Measurements from ENCODE around the gene HBA2. TPM values are rescaled to one million over a fixed set of nuclear protein-coding genes. Genes with fewer than 3 reads are reported as not detected.

The HBA2 gene
- total and polyA plus RNA-seq, 2 experiments from 2014 or later, result 1.9 to 7.8 TPM

- DNase-seq (ENCODE audit: low spot score), result no peak
- H3K4me2 ChIP-seq, result no peak overlapping the region
- no peak overlapping the region for H2AFZ ChIP-seq
- no peak overlapping the region; the same call in 2 of the 3 replicates for H3K4me3 Mint-ChIP-seq
- no peaks in the 10 kb centered on the region for H3K4me1 ChIP-seq (ENCODE audit: insufficient read depth)
- H4K20me1 ChIP-seq (replicated peaks; ENCODE audit: insufficient read depth), result peaks cover 5% of the 10 kb centered on the region; the same call in 1 of the 2 replicates
- TF ChIP-seq JUNB (IDR thresholded peaks at IDR 0.05; ENCODE audit: unreplicated experiment) (no peak), NANOG (IDR thresholded peaks at IDR 0.05; ENCODE audit: borderline replicate concordance) (no peak), ETS1 (IDR thresholded peaks at IDR 0.05) (no peak)
- H3K9me2 ChIP-seq (ENCODE audit: insufficient read depth), result no peaks in the 10 kb centered on the region
- H3K36me3 Mint-ChIP-seq (ENCODE audit: low read depth), result 0 out of 3 replicates have a peak, but pooled peaks cover 3% of the 10 kb centered on the region
- no peaks in the 10 kb centered on the region; the same call in 2 of the 3 replicates for H3K4me1 Mint-ChIP-seq
- peaks cover 5% of the 10 kb centered on the region for H3K27me3 Mint-ChIP-seq (ENCODE audit: insufficient read depth, low read depth, poor library complexity)
- H3K79me2 ChIP-seq (replicated peaks; ENCODE audit: insufficient read depth), result peaks cover 60% of the 10 kb centered on the region
- H3K27me3 ChIP-seq (ENCODE audit: insufficient read depth), result no peaks in the 10 kb centered on the region
- no peak for ATAC-seq
- H3K27ac Mint-ChIP-seq, result no peak overlapping the region
- H3K36me3 ChIP-seq (ENCODE audit: insufficient read depth), result no peaks in the 10 kb centered on the region
- H3K4me3 ChIP-seq, result no peak overlapping the region
- H3K27ac ChIP-seq (ENCODE audit: low read depth), result no peak overlapping the region
- H3F3A ChIP-seq (replicated peaks; ENCODE audit: low read depth), result peaks cover 4% of the 10 kb centered on the region; the same call in 1 of the 2 replicates
- H3K9me3 Mint-ChIP-seq, result no peaks in the 10 kb centered on the region
Measured at GRCh38 chr16:132120-132519, 40.6 kb upstream of the HBA2 start.

GRCh38 chr16:133716-134115 is 39.0 kb upstream of the HBA2 start:
- no peak overlapping the region for H3K27ac Mint-ChIP-seq
- peaks cover 8% of the 10 kb centered on the region for H3K27me3 Mint-ChIP-seq (ENCODE audit: insufficient read depth, low read depth, poor library complexity)
- Histone ChIP-seq H3K27ac (ENCODE audit: low read depth) (no peak overlapping the region), H3F3A (replicated peaks; ENCODE audit: low read depth) (peaks cover 4% of the 10 kb centered on the region), H3K4me1 (ENCODE audit: insufficient read depth) (no peaks in the 10 kb centered on the region), H3K4me3 (no peak overlapping the region), H3K9me2 (ENCODE audit: insufficient read depth) (no peaks in the 10 kb centered on the region), H3K27me3 (ENCODE audit: insufficient read depth) (no peaks in the 10 kb centered on the region), H3K4me2 (no peak overlapping the region), H3K79me2 (replicated peaks; ENCODE audit: insufficient read depth) (peaks cover 66% of the 10 kb centered on the region), H3K36me3 (ENCODE audit: insufficient read depth) (no peaks in the 10 kb centered on the region), H2AFZ (no peak overlapping the region), H4K20me1 (replicated peaks; ENCODE audit: insufficient read depth) (peaks cover 3% of the 10 kb centered on the region; the same call in 1 of the 2 replicates)
- TF ChIP-seq CREB1 (CRISPR knock-in tag; IDR thresholded peaks at IDR 0.05; ENCODE audit: low read depth), result no peak
- no peak for TF ChIP-seq POLR2AphosphoS5 (IDR thresholded peaks at IDR 0.05; ENCODE audit: low read depth)
- no peak for TF ChIP-seq ZNF331 (CRISPR knock-in tag; IDR thresholded peaks at IDR 0.05; ENCODE audit: low read depth)
- no peak for TF ChIP-seq REST (IDR thresholded peaks at IDR 0.05; ENCODE audit: unreplicated experiment)
- TF ChIP-seq ZNF462 (CRISPR knock-in tag; IDR thresholded peaks at IDR 0.05), result no peak
- TF ChIP-seq ETS1 (IDR thresholded peaks at IDR 0.05), result no peak
- ATAC-seq (no peak), DNase-seq (ENCODE audit: low spot score) (no peak)
- no peak overlapping the region for H3K4me3 Mint-ChIP-seq
- H3K4me1 Mint-ChIP-seq, result no peaks in the 10 kb centered on the region; the same call in 2 of the 3 replicates
- peaks cover 1% of the 10 kb centered on the region; the same call in 2 of the 3 replicates for H3K9me3 Mint-ChIP-seq
- H3K36me3 Mint-ChIP-seq (ENCODE audit: low read depth), result 0 out of 3 replicates have a peak, but pooled peaks cover 3% of the 10 kb centered on the region
